ENCODE measurements around the gene NCR1. TPM values are rescaled to one million over a fixed set of nuclear protein-coding genes. Genes with fewer than 3 reads are reported as not detected.

Gene NCR1
- not detected in 5 replicates for total RNA-seq (2022; extraction: Qiagen RNA extraction)

GRCh38 chr19:54905803-54906511 is at the start of gene NCR1:
TSS of gene NCR1 (plus strand) at chr19:54906148. CDS start at chr19:54906188, 40 bp downstream.

GRCh38 chr19:54873990-54874389 is 32.0 kb upstream of the NCR1 start, which contains the start of gene FCAR:
TSS of gene FCAR (plus strand) at chr19:54874235. CDS start at chr19:54874290, 55 bp downstream.

GRCh38 chr19:54947381-54947780 is 41.4 kb downstream of the NCR1 start, which contains the start of gene NLRP7:
TSS of gene NLRP7 (minus strand) at chr19:54947530.

Other genes with a start within 250 kb of the NCR1 start
- not detected in 5 replicates for gene LILRB4, start 243.2 kb upstream of the NCR1 start, total RNA-seq (2022; extraction: Qiagen RNA extraction)
- not detected in 5 replicates for gene KIR3DL3, start 181.7 kb upstream of the NCR1 start, total RNA-seq (2022; extraction: Qiagen RNA extraction)
- gene KIR2DL3, start 167.6 kb upstream of the NCR1 start, total RNA-seq (2022; extraction: Qiagen RNA extraction): not detected in 5 replicates
- gene KIR2DL1, start 136.4 kb upstream of the NCR1 start, total RNA-seq (2022; extraction: Qiagen RNA extraction): not detected in 5 replicates
- not detected in 5 replicates for gene KIR2DL4, start 102.5 kb upstream of the NCR1 start, total RNA-seq (2022; extraction: Qiagen RNA extraction)
- not detected in 5 replicates for gene KIR3DL1, start 89.7 kb upstream of the NCR1 start, total RNA-seq (2022; extraction: Qiagen RNA extraction)
- not detected in 5 replicates for gene KIR2DS4, start 73.5 kb upstream of the NCR1 start, total RNA-seq (2022; extraction: Qiagen RNA extraction)
- not detected in 5 replicates for gene KIR3DL2, start 55.7 kb upstream of the NCR1 start, total RNA-seq (2022; extraction: Qiagen RNA extraction)
- not detected in 5 replicates for gene FCAR, start 31.9 kb upstream of the NCR1 start, total RNA-seq (2022; extraction: Qiagen RNA extraction)
- not detected in 5 replicates for gene NLRP7, start 41.4 kb downstream of the NCR1 start, total RNA-seq (2022; extraction: Qiagen RNA extraction)
- gene NLRP2, start 60.2 kb downstream of the NCR1 start, total RNA-seq (2022; extraction: Qiagen RNA extraction): 22.3 to 27.6 TPM (median 27.3 TPM) in 5 replicates
- 0.13 to 0.27 TPM (median 0.18 TPM) in 4 of 5 replicates, not detected in the other for gene GP6, start 132.1 kb downstream of the NCR1 start, total RNA-seq (2022; extraction: Qiagen RNA extraction)
- 15.4 to 23.5 TPM (median 22.0 TPM) in 5 replicates for gene RDH13, start 157.0 kb downstream of the NCR1 start, total RNA-seq (2022; extraction: Qiagen RNA extraction)
- gene EPS8L1, start 169.7 kb downstream of the NCR1 start, total RNA-seq (2022; extraction: Qiagen RNA extraction): 2.9 to 5.9 TPM (median 5.1 TPM) in 5 replicates
- 48.3 to 84.2 TPM (median 76.7 TPM) in 5 replicates for gene PPP1R12C, start 211.5 kb downstream of the NCR1 start, total RNA-seq (2022; extraction: Qiagen RNA extraction)
- gene TNNT1, start 243.1 kb downstream of the NCR1 start, total RNA-seq (2022; extraction: Qiagen RNA extraction): 124 to 145 TPM (median 127 TPM) in 5 replicates

All from A549 treated with dexamethasone at 1 μM for 4 hours (cell line).